GM12892 (cell line): Measurements from ENCODE around the gene TBC1D30.

Experiments
- POLR2A ChIP-seq: IDR thresholded peaks from 2 replicates; pipeline ENCODE4 v1.6.1; 2011; ENCODE audit warnings: low read depth, low read length, control low read depth
- POLR2AphosphoS5 ChIP-seq: IDR thresholded peaks from 2 replicates; pipeline ENCODE4 v1.6.1; 2011; ENCODE audit warnings: low read depth, low read length, control low read depth
- TAF1 ChIP-seq: IDR thresholded peaks from 2 replicates; pipeline ENCODE4 v1.6.1; 2011; ENCODE audit warnings: low read depth, mild to moderate bottlenecking, control low read depth, low read length, borderline replicate concordance

- TF ChIP-seq POLR2AphosphoS5 (no peak), POLR2A (no peak), TAF1 (no peak)
Measured at GRCh38 chr12:64884728-64885127, 60.3 kb downstream of the TBC1D30 start.
